Body of pancreas (tissue), 4 donors: Measurements from ENCODE around the gene CTBP1.

Source experiments
- CTCF ChIP-seq, 7 experiments: fragments of 450-650 bp in 4 of 7; fragments of 200-600 bp in 3 of 7; sonication (generic) in 3 of 7; IDR thresholded peaks; one replicate each; pipeline ENCODE4 v1.5.1; 2016 to 2019; ENCODE audit warnings: antibody characterized with exemption in 7 of 7
- POLR2A ChIP-seq, 3 donors: fragments of 450-650 bp; IDR thresholded peaks; one replicate each; pipeline ENCODE4 v1.6.1; 2016; ENCODE audit warnings: antibody characterized with exemption in 3 of 3, mild to moderate bottlenecking in 2 of 3

GRCh38 chr4:1259966-1260365, 11.0 kb upstream of the CTBP1 start:
- no peak for TF ChIP-seq CTCF (IDR thresholded peaks at IDR 0.05)
- no peak for TF ChIP-seq POLR2A (IDR thresholded peaks at IDR 0.05)
